GM19193 (cell line): Measurements from ENCODE around the gene DDAH1.

Source experiments
- POLR2A ChIP-seq: IDR thresholded peaks from 4 replicates; pipeline ENCODE4 v1.6.1; 2011; ENCODE audit not compliant: insufficient read depth, insufficient read length; ENCODE audit errors: extremely low read depth

DDAH1 gene

DNA sequence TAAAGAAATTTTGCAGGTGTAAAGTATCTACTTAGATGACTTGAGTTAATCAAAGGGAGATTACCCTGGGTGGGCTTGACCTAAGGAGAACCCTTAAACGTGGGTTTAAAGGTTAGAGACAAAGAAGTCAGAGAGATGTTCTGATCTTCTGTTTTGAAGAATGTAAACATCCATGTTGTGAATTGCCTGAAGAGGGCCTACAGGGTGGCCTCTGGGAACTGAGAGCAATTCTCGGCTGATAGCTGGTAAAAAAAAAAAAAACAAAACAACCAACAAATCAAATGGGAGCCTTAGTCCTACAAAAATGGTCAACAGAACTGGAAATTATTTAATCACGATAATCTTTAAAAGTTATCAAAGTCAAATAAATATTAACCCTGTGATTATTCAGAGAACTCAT is 99.1 kb downstream of the DDAH1 start:
- no peak for TF ChIP-seq POLR2A

DNA sequence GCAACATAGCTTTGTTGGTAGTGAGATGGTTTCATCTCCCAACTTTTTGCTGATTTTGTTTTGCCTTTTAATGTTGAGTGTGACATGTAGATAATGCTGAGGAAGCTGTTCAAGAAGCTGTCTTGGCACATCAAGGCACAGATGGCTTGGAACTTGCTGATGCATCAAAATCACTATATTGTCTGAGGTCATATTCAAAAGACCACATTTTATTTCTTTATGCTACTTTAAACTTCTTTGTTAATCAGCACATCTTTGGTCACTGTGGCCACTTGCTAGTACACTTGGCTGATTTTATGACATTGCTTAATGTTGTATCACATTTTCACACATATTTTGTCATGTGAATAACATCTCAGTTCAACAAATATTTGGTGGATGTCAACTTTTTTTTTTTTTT is 101.4 kb downstream of the DDAH1 start:
- no peak for TF ChIP-seq POLR2A

GRCh38 chr1:85363092-85363491 is 101.9 kb downstream of the DDAH1 start:
- no peak for TF ChIP-seq POLR2A

DNA sequence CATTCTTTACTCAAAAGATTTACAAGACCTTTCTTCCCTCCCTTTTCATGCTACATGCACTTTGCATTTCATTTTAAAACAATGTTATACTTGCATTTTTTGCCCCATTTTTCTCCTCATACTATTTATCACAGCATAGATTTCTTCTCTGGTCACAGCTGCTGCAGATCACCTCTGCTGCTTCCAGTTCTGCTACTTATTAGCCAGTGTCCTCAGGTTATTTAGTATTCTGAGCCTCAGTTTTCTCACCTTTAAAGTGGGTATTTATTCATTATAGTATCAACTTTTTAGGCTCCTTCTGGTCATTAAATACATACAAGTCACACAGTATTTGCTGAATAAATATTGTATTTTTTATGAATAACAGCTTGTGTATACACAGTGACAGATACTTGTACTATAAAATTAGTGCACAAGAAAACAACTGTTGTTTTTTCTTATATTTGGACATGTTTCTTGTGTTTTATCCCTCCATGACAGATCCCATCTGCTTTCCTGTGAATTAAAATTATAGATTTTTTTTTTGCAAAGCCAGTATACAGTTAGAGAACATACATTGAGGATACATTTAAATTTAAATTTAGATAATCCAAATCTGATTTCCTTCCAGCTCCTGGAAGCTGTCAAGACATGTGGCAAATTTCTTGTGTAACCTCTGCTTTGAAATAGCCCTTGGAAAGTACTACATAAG is 103.2 kb downstream of the DDAH1 start:
- no peak for TF ChIP-seq POLR2A

DNA sequence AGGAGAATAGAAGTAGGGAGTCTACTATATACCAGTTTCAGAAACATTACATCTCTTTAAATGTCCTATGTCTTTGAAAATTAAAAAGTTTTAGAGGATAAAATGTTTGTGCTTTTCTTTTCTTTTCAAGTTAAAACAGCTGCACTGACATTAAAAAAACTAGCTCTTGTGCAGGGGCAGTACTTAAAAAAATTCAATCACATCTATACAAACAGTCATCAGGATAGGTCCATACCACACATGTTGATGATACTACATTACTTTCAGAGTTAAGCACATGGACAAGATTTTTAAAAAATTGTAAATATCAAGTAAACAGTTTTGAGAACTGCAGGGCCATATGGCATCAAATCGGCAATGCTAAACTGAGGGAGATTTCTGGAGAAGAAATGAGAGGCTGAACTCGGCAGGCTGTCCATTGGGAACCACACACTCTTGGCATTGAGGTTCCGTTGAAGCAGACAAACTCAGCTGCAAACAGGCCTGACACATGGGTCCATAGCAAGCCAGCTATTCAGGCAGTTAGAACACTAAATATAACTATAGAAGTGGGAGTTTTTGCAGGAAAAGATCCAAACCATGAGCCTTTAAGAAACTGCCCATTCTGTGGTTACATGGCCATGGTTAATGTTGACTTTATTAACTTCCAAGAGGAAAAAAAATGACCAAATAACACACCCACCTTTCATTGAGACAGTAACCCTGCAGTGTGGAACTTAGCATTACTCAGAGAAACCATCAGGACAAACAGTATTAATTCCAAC is 104.0 kb downstream of the DDAH1 start:
- no peak for TF ChIP-seq POLR2A

GRCh38 chr1:85359874-85360721 is 104.9 kb downstream of the DDAH1 start:
- TF ChIP-seq POLR2A = no peak

GRCh38 chr1:85358702-85359438 is 106.1 kb downstream of the DDAH1 start:
- no peak for TF ChIP-seq POLR2A

DNA sequence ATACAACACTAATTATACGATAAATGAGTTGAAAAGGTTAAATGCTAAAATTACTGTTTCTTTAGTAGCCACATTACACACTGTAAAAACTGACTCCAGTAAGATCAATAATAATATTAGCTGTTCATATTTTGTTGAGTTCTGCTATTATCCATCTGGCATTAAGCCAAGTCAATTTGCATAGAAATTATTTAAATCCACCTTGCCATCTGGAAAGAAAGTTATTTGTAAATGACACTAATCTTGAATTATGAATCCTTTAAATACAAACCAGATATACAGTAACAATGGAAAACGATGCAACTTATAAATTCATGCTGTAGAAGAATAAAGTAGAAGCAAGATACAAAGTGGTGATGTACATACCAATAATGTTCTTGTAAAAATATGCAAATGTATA is 107.1 kb downstream of the DDAH1 start:
- TF ChIP-seq POLR2A = no peak

GRCh38 chr1:85356130-85356529 is 108.8 kb downstream of the DDAH1 start:
- TF ChIP-seq POLR2A = no peak

DNA sequence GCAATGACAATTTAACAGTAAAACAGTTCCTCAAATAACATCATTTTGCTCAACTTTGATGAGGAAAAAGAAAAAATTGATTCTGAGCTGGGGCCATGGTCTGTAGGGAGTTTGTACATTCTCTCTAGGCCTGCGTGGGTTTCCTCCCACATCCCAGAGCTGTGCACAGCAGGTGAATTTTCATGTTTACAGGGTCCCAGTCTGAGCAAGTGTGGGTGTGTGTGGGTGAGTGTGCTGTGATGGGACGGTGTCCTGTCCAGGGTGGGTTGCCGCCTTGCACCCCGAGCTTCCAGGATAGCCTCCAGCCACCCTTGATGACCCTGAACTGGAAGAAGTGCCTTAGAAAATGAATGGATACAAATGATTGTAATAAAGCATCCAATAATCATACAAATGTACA is 112.9 kb downstream of the DDAH1 start:
- TF ChIP-seq POLR2A = no peak

DNA sequence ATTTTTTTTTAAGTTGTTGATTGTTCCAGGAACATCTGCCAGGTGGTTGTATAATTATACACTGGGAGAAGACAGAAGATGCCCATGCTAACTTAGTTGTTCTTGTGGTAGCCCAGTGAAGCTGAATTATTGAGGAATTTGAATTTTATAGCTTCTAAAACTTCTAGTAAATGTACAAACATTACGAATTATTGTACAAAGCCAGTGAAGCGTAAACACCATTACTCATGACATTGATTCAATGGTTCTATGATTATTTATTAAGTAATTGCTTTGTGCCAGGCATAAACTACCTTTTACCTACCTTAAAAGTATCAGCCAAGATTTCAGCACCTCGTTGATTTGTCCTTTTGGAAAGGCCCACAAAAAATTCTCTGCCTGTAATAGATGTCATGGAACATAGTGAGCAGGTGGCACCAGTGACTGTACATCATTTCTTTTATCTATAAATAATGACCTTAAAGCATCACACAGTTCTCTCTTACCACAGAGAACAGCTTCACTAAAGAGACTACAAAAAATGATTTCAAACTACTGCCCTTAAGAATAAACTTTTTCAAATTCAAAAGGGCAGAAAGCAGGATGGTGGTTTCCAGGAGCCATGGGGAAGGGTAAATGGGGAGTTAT is 113.6 kb downstream of the DDAH1 start:
- TF ChIP-seq POLR2A = no peak

DNA sequence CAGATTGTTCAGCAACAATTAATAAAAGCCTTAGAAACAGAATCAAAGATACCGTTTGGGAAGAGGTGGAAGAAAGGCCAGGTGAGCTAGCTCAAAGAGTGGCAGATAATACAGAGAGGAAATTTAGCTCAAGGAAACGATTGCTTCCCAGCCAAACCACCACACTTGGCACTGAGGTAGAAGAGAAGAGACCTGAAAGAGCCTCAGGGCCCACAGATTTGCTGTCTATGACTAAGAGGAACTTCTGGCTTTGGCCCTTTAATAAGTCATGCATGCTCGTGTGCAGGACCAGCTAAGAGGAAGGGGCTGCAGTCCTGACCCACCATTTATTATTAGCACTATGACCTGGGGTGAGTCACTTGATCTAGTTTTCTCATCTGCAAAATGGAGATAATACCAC is 115.7 kb downstream of the DDAH1 start:
- no peak for TF ChIP-seq POLR2A

- TF ChIP-seq POLR2A = no peak
These were observed 117.1 kb downstream of the DDAH1 start for GRCh38 chr1:85347908-85348307.

GRCh38 chr1:85344256-85344694 is 120.7 kb downstream of the DDAH1 start:
- no peak for TF ChIP-seq POLR2A
